ENCODE data around the gene ARRDC5. TPM values are rescaled to one million over a fixed set of nuclear protein-coding genes. Genes with fewer than 3 reads are reported as not detected.

The ARRDC5 gene
- total and polyA plus RNA-seq, 2 of the 13 experiments (the other 11 are each of a cell fraction or from before 2014, with no cell fraction given), result not detected

GRCh38 chr19:4851551-4852290, 51.0 kb downstream of the ARRDC5 start (continued):
- TF ChIP-seq KLF15 (CRISPR knock-in tag; IDR thresholded peaks at IDR 0.05; ENCODE audit: borderline replicate concordance), result no peak
- TF ChIP-seq ZMAT3 (CRISPR knock-in tag; conservative IDR thresholded peaks at IDR 0.05), result no peak
- TF ChIP-seq HMG20B (CRISPR knock-in tag; conservative IDR thresholded peaks at IDR 0.05), result no peak
- TF ChIP-seq ZNF547 (CRISPR knock-in tag; IDR thresholded peaks at IDR 0.05), result no peak
- no peak for TF ChIP-seq ZIK1 (CRISPR knock-in tag; IDR thresholded peaks at IDR 0.05; ENCODE audit: borderline replicate concordance, low read depth)
- TF ChIP-seq ZBTB39 (CRISPR knock-in tag; IDR thresholded peaks at IDR 0.05), result no peak
- TF ChIP-seq KLF11 (CRISPR knock-in tag; IDR thresholded peaks at IDR 0.05), result 0 out of 2 replicates have a peak, but pooled peaks have one; percentile 37
- TF ChIP-seq ZBTB21 (CRISPR knock-in tag; IDR thresholded peaks at IDR 0.05), result no peak
- no peak for TF ChIP-seq ATF2 (CRISPR knock-in tag; IDR thresholded peaks at IDR 0.05)
- no peak for TF ChIP-seq ZFP36 (IDR thresholded peaks at IDR 0.05; ENCODE audit: borderline replicate concordance, low read depth, low read length, partially characterized antibody)
- no peak for TF ChIP-seq ZNF816 (CRISPR knock-in tag; IDR thresholded peaks at IDR 0.05; ENCODE audit: borderline replicate concordance)
- no peak for TF ChIP-seq ZNF629 (CRISPR knock-in tag; conservative IDR thresholded peaks at IDR 0.05)
- no peak for TF ChIP-seq BHLHE40 (IDR thresholded peaks at IDR 0.05; ENCODE audit: low read length)
- TF ChIP-seq TEAD3 (CRISPR knock-in tag; optimal IDR thresholded peaks at IDR 0.05; ENCODE audit: borderline replicate concordance), result peak; percentile 36
- no peak for TF ChIP-seq MEIS1 (CRISPR knock-in tag; IDR thresholded peaks at IDR 0.05; ENCODE audit: borderline replicate concordance)
- TF ChIP-seq ZNF136 (CRISPR knock-in tag; IDR thresholded peaks at IDR 0.05; ENCODE audit: low read depth), result no peak
- no peak for TF ChIP-seq POGK (CRISPR knock-in tag; conservative IDR thresholded peaks at IDR 0.05)
- TF ChIP-seq ZKSCAN5 (CRISPR knock-in tag; IDR thresholded peaks at IDR 0.05), result no peak
- TF ChIP-seq ZNF101 (CRISPR knock-in tag; IDR thresholded peaks at IDR 0.05; ENCODE audit: borderline replicate concordance, low read depth), result no peak
- TF ChIP-seq PPARG (CRISPR knock-in tag; conservative IDR thresholded peaks at IDR 0.05), result no peak
- TF ChIP-seq ZNF567 (CRISPR knock-in tag; IDR thresholded peaks at IDR 0.05; ENCODE audit: borderline replicate concordance), result no peak
- peak; percentile 75 for TF ChIP-seq ESRRA (CRISPR knock-in tag; IDR thresholded peaks at IDR 0.05; ENCODE audit: low read depth)
- TF ChIP-seq RAD21 (CRISPR knock-in tag; IDR thresholded peaks at IDR 0.05), result peak; percentile 92
- no peak for TF ChIP-seq ZNF160 (CRISPR knock-in tag; IDR thresholded peaks at IDR 0.05)
- TF ChIP-seq DRAP1 (CRISPR knock-in tag; IDR thresholded peaks at IDR 0.05), result no peak
- no peak for TF ChIP-seq RAD51 (IDR thresholded peaks at IDR 0.05; ENCODE audit: borderline replicate concordance)
- no peak for TF ChIP-seq KLF13 (CRISPR knock-in tag; IDR thresholded peaks at IDR 0.05)
